ENCODE results near the gene ALPK3.

The ALPK3 gene

GRCh38 chr15:84892786-84893307 is 75.7 kb downstream of the ALPK3 start:
- Histone ChIP-seq H3K36me3 (ENCODE audit: control insufficient read depth, insufficient read depth, low read length) (no peaks in the 10 kb centered on the region), H3K4me3 (ENCODE audit: extremely low read depth, insufficient read depth, low read length, poor library complexity, severe bottlenecking) (no peak overlapping the region), H3K4me1 (ENCODE audit: control insufficient read depth, insufficient read depth, low read length, poor library complexity, severe bottlenecking) (no peaks in the 10 kb centered on the region), H3K27ac (ENCODE audit: low read depth, low read length, severe bottlenecking) (no peak overlapping the region), H3K9me3 (ENCODE audit: control insufficient read depth, low read length) (no peaks in the 10 kb centered on the region)
- 90% methylated on average over 7 to 8 of the region's 10 CpGs for WGBS, 2 experiments (ENCODE audit: insufficient coverage in 2 of 2)

- Histone ChIP-seq H3K4me3 (ENCODE audit: extremely low read depth, insufficient read depth, low read length, poor library complexity, severe bottlenecking) (no peak overlapping the region), H3K36me3 (ENCODE audit: control insufficient read depth, insufficient read depth, low read length) (no peaks in the 10 kb centered on the region), H3K9me3 (ENCODE audit: control insufficient read depth, low read length) (no peaks in the 10 kb centered on the region), H3K27ac (ENCODE audit: low read depth, low read length, severe bottlenecking) (no peak overlapping the region), H3K4me1 (ENCODE audit: control insufficient read depth, insufficient read depth, low read length, poor library complexity, severe bottlenecking) (no peaks in the 10 kb centered on the region)
- 87 to 91% methylated on average over 8 to 9 of the region's 10 CpGs for WGBS, 2 experiments (ENCODE audit: insufficient coverage in 2 of 2)
Measured at GRCh38 chr15:84893607-84894006, 76.5 kb downstream of the ALPK3 start.

GRCh38 chr15:84894736-84895425 is 77.7 kb downstream of the ALPK3 start:
- H3K27ac ChIP-seq (ENCODE audit: low read depth, low read length, severe bottlenecking): no peak overlapping the region
- no peaks in the 10 kb centered on the region for H3K36me3 ChIP-seq (ENCODE audit: control insufficient read depth, insufficient read depth, low read length)
- no peaks in the 10 kb centered on the region for H3K4me1 ChIP-seq (ENCODE audit: control insufficient read depth, insufficient read depth, low read length, poor library complexity, severe bottlenecking)
- no peaks in the 10 kb centered on the region for H3K9me3 ChIP-seq (ENCODE audit: control insufficient read depth, low read length)
- H3K4me3 ChIP-seq (ENCODE audit: extremely low read depth, insufficient read depth, low read length, poor library complexity, severe bottlenecking): no peak overlapping the region
- 89 to 92% methylated on average over 7 to 9 of the region's 12 CpGs for WGBS, 2 experiments (ENCODE audit: insufficient coverage in 2 of 2)

- H3K27ac ChIP-seq (ENCODE audit: low read depth, low read length, severe bottlenecking): peak overlapping the region; percentile 16
- H3K36me3 ChIP-seq (ENCODE audit: control insufficient read depth, insufficient read depth, low read length): no peaks in the 10 kb centered on the region
- H3K4me1 ChIP-seq (ENCODE audit: control insufficient read depth, insufficient read depth, low read length, poor library complexity, severe bottlenecking): no peaks in the 10 kb centered on the region
- WGBS, 2 experiments (ENCODE audit: insufficient coverage in 2 of 2): 80 to 81% methylated on average over 3 to 4 of the region's 4 CpGs
- no peak overlapping the region for H3K4me3 ChIP-seq (ENCODE audit: extremely low read depth, insufficient read depth, low read length, poor library complexity, severe bottlenecking)
- H3K9me3 ChIP-seq (ENCODE audit: control insufficient read depth, low read length): peaks cover 4% of the 10 kb centered on the region
Measured at GRCh38 chr15:84898761-84899160, 81.6 kb downstream of the ALPK3 start.

GRCh38 chr15:84899750-84900149 is 82.6 kb downstream of the ALPK3 start:
- Histone ChIP-seq H3K36me3 (ENCODE audit: control insufficient read depth, insufficient read depth, low read length) (no peaks in the 10 kb centered on the region), H3K27ac (ENCODE audit: low read depth, low read length, severe bottlenecking) (no peak overlapping the region), H3K4me1 (ENCODE audit: control insufficient read depth, insufficient read depth, low read length, poor library complexity, severe bottlenecking) (no peaks in the 10 kb centered on the region), H3K4me3 (ENCODE audit: extremely low read depth, insufficient read depth, low read length, poor library complexity, severe bottlenecking) (no peak overlapping the region), H3K9me3 (ENCODE audit: control insufficient read depth, low read length) (peaks cover 4% of the 10 kb centered on the region)
- 94 to 99% methylated on average over 4 to 7 of the region's 7 CpGs for WGBS, 2 experiments (ENCODE audit: insufficient coverage in 2 of 2)

- no peaks in the 10 kb centered on the region for H3K4me1 ChIP-seq (ENCODE audit: control insufficient read depth, insufficient read depth, low read length, poor library complexity, severe bottlenecking)
- WGBS, 2 experiments (ENCODE audit: insufficient coverage in 2 of 2): no CpG with 5 or more reads among the region's 2 CpGs
- no peak overlapping the region for H3K4me3 ChIP-seq (ENCODE audit: extremely low read depth, insufficient read depth, low read length, poor library complexity, severe bottlenecking)
- peaks cover 4% of the 10 kb centered on the region for H3K9me3 ChIP-seq (ENCODE audit: control insufficient read depth, low read length)
- H3K27ac ChIP-seq (ENCODE audit: low read depth, low read length, severe bottlenecking): no peak overlapping the region
- no peaks in the 10 kb centered on the region for H3K36me3 ChIP-seq (ENCODE audit: control insufficient read depth, insufficient read depth, low read length)
Measured at GRCh38 chr15:84901540-84901939, 84.4 kb downstream of the ALPK3 start.

GRCh38 chr15:84903751-84904150 is 86.6 kb downstream of the ALPK3 start:
- no peak overlapping the region for H3K4me3 ChIP-seq (ENCODE audit: extremely low read depth, insufficient read depth, low read length, poor library complexity, severe bottlenecking)

GRCh38 chr15:84904419-84904818 is 87.3 kb downstream of the ALPK3 start:
- 96 to 100% methylated on average over 2 of the region's 2 CpGs for WGBS, 2 experiments (ENCODE audit: insufficient coverage in 2 of 2)
- Histone ChIP-seq H3K4me1 (ENCODE audit: control insufficient read depth, insufficient read depth, low read length, poor library complexity, severe bottlenecking) (no peaks in the 10 kb centered on the region), H3K4me3 (ENCODE audit: extremely low read depth, insufficient read depth, low read length, poor library complexity, severe bottlenecking) (no peak overlapping the region), H3K36me3 (ENCODE audit: control insufficient read depth, insufficient read depth, low read length) (no peaks in the 10 kb centered on the region), H3K27ac (ENCODE audit: low read depth, low read length, severe bottlenecking) (no peak overlapping the region), H3K9me3 (ENCODE audit: control insufficient read depth, low read length) (peaks cover 4% of the 10 kb centered on the region)

More at GRCh38 chr15:84903751-84904150, 86.6 kb downstream of the ALPK3 start:
- no peak overlapping the region for H3K27ac ChIP-seq (ENCODE audit: low read depth, low read length, severe bottlenecking)
- WGBS, 2 experiments (ENCODE audit: insufficient coverage in 2 of 2): 67 to 100% methylated on average over 1 of the region's 2 CpGs
- H3K36me3 ChIP-seq (ENCODE audit: control insufficient read depth, insufficient read depth, low read length): no peaks in the 10 kb centered on the region
- peaks cover 4% of the 10 kb centered on the region for H3K9me3 ChIP-seq (ENCODE audit: control insufficient read depth, low read length)
- no peaks in the 10 kb centered on the region for H3K4me1 ChIP-seq (ENCODE audit: control insufficient read depth, insufficient read depth, low read length, poor library complexity, severe bottlenecking)

- no peaks in the 10 kb centered on the region for H3K4me1 ChIP-seq (ENCODE audit: control insufficient read depth, insufficient read depth, low read length, poor library complexity, severe bottlenecking)
- 91 to 94% methylated on average over 12 to 13 of the region's 15 CpGs for WGBS, 2 experiments (ENCODE audit: insufficient coverage in 2 of 2)
- H3K4me3 ChIP-seq (ENCODE audit: extremely low read depth, insufficient read depth, low read length, poor library complexity, severe bottlenecking): no peak overlapping the region
- H3K9me3 ChIP-seq (ENCODE audit: control insufficient read depth, low read length): peaks cover 4% of the 10 kb centered on the region
- H3K27ac ChIP-seq (ENCODE audit: low read depth, low read length, severe bottlenecking): no peak overlapping the region
- no peaks in the 10 kb centered on the region for H3K36me3 ChIP-seq (ENCODE audit: control insufficient read depth, insufficient read depth, low read length)
Measured at GRCh38 chr15:84905016-84905916, 88.1 kb downstream of the ALPK3 start.

GRCh38 chr15:84907731-84908130 is 90.6 kb downstream of the ALPK3 start:
- no peak overlapping the region for H3K27ac ChIP-seq (ENCODE audit: low read depth, low read length, severe bottlenecking)
- no peaks in the 10 kb centered on the region for H3K36me3 ChIP-seq (ENCODE audit: control insufficient read depth, insufficient read depth, low read length)
- no peaks in the 10 kb centered on the region for H3K9me3 ChIP-seq (ENCODE audit: control insufficient read depth, low read length)
- peaks cover 10% of the 10 kb centered on the region for H3K4me1 ChIP-seq (ENCODE audit: control insufficient read depth, insufficient read depth, low read length, poor library complexity, severe bottlenecking)
- no peak overlapping the region for H3K4me3 ChIP-seq (ENCODE audit: extremely low read depth, insufficient read depth, low read length, poor library complexity, severe bottlenecking)
- WGBS, 2 experiments (ENCODE audit: insufficient coverage in 2 of 2): 90 to 100% methylated on average over 3 of the region's 4 CpGs

Measured in mesodermal cell (in vitro differentiated cells).